A549 (cell line): ENCODE results near the gene OAS3. TPM values are rescaled to one million over a fixed set of nuclear protein-coding genes. Genes with fewer than 3 reads are reported as not detected.
A peak's percentile ranks its signal among the peaks of the same experiment; 100 is the strongest.

Source experiments
- ATAC-seq, 2 experiments: fragments of 200-7000 bp in 1 of 2; fragments of >200 bp in 1 of 2; cut with Nextera tagmentation in 1 of 2; cut with Tn5 transposase in 1 of 2; 3 replicates each; pipeline versions ENCODE4 v1.8.0 to v1.9.1; 2018 to 2020; ENCODE audit warnings: mild to moderate bottlenecking in 1 of 2, moderate library complexity in 1 of 2
- CTCF ChIA-PET: fragments of 300-600 bp; sonication (Branson Sonifier 250); formaldehyde crosslinking; extraction: SDS; loops from one replicate; lab custom pipeline; 2021; ENCODE audit warnings: antibody characterized with exemption, inconsistent platforms; lab: Yijun Ruan, JAX
- POLR2A ChIA-PET: fragments of 350-600 bp; formaldehyde crosslinking; extraction: SDS; loops from one replicate; lab custom pipeline; 2021; ENCODE audit warnings: antibody characterized with exemption, inconsistent platforms; lab: Yijun Ruan, JAX
- DNase-seq, 2 experiments: peaks; one replicate each; pipeline versions ENCODE4 v3.0.0 to v3.0.0-alpha.2; 2011 to 2016; ENCODE audit warnings: low read depth in 1 of 2, low spot score in 1 of 2
- FAIRE-seq: peaks from 2 replicates; lab custom pipeline; 2011; peaks lifted over from hg19 to GRCh38; lab: Jason Lieb, UNC
- H3K27ac ChIP-seq, 2 experiments: fragments of >200 bp; sonication (Bioruptor Twin); formaldehyde crosslinking; 3 replicates each; pipeline ENCODE4 v1.5.1; 2016 to 2017
- H3K4me1 ChIP-seq: fragments of >200 bp; sonication (Bioruptor Twin); formaldehyde crosslinking; 3 replicates; pipeline ENCODE4 v1.6.1; 2016
- H3K4me2 ChIP-seq: fragments of >200 bp; sonication (Bioruptor Twin); formaldehyde crosslinking; 3 replicates; pipeline ENCODE4 v1.6.1; 2016
- H3K4me3 ChIP-seq: fragments of >200 bp; sonication (Bioruptor Twin); formaldehyde crosslinking; 3 replicates; pipeline ENCODE4 v1.5.1; 2016
- H3K9me3 ChIP-seq: fragments of >200 bp; sonication (Bioruptor Twin); formaldehyde crosslinking; 3 replicates; pipeline ENCODE4 v1.6.1; 2016
- BHLHE40 ChIP-seq: IDR thresholded peaks from 2 replicates; pipeline ENCODE4 v1.6.1; 2012; ENCODE audit warnings: low read depth, low read length, inconsistent platforms
- CBX2 ChIP-seq: fragments of 200-600 bp; sonication (generic); IDR thresholded peaks from 2 replicates; pipeline ENCODE4 v1.6.1; 2016; ENCODE audit warnings: low read depth, mild to moderate bottlenecking, borderline replicate concordance
- CEBPB ChIP-seq, 2 experiments: fragments of >200 bp in 1 of 2; sonication (Bioruptor Twin) in 1 of 2; formaldehyde crosslinking in 1 of 2; IDR thresholded peaks; 2 replicates each; pipeline ENCODE4 v1.6.1; 2012 to 2016
- CHD2 ChIP-seq: fragments of 150-350 bp; IDR thresholded peaks from 2 replicates; pipeline ENCODE4 v1.6.1; 2014; ENCODE audit warnings: low read length; ENCODE audit not compliant: partially characterized antibody
- EHF ChIP-seq: fragments of 250-450 bp; sonication (Bioruptor Pico); IDR thresholded peaks from 2 replicates; pipeline ENCODE4 v1.5.0; 2020; ENCODE audit warnings: mild to moderate bottlenecking
- EHMT2 ChIP-seq: fragments of 200-600 bp; sonication (generic); IDR thresholded peaks from 2 replicates; pipeline ENCODE4 v1.6.1; 2016; ENCODE audit warnings: antibody characterized with exemption, low read depth, mild to moderate bottlenecking, moderate library complexity
- FOSB ChIP-seq: fragments of 250-450 bp; sonication (Bioruptor Pico); IDR thresholded peaks from 2 replicates; pipeline ENCODE4 v1.5.0; 2020; ENCODE audit warnings: mild to moderate bottlenecking, moderate library complexity
- FOSL2 ChIP-seq, 2 experiments: fragments of 450-650 bp in 1 of 2; fragments of >200 bp in 1 of 2; sonication (Bioruptor Twin) in 1 of 2; formaldehyde crosslinking; IDR thresholded peaks; 2 replicates each; pipeline versions ENCODE4 v1.5.0 to v1.6.1; 2016 to 2020; ENCODE audit warnings: mild to moderate bottlenecking in 1 of 2, moderate library complexity in 1 of 2
- HDAC2 ChIP-seq: fragments of 200-600 bp; sonication (generic); IDR thresholded peaks from 2 replicates; pipeline ENCODE4 v1.6.1; 2016
- HEYL ChIP-seq: fragments of 250-450 bp; sonication (Bioruptor Pico); IDR thresholded peaks from 2 replicates; pipeline ENCODE4 v1.8.0; 2021; ENCODE audit warnings: mild to moderate bottlenecking, moderate library complexity
- HOXA7 ChIP-seq: fragments of 250-450 bp; sonication (Bioruptor Pico); IDR thresholded peaks from 2 replicates; pipeline ENCODE4 v1.5.0; 2020; ENCODE audit warnings: mild to moderate bottlenecking, moderate library complexity
- KDM1A ChIP-seq: fragments of 200-600 bp; sonication (generic); IDR thresholded peaks from 2 replicates; pipeline ENCODE4 v1.6.1; 2016; ENCODE audit warnings: low read depth, mild to moderate bottlenecking
- KDM5A ChIP-seq: fragments of 200-600 bp; sonication (generic); IDR thresholded peaks from 2 replicates; pipeline ENCODE4 v1.6.1; 2016; ENCODE audit warnings: antibody characterized with exemption, mild to moderate bottlenecking
- MAX ChIP-seq: IDR thresholded peaks from 2 replicates; pipeline ENCODE4 v1.6.1; 2012
- NFE2L2 ChIP-seq: fragments of 150-350 bp; conservative IDR thresholded peaks from 2 replicates; pipeline ENCODE4 v1.6.1; 2014; ENCODE audit warnings: low read length
- NPAS2 ChIP-seq: fragments of 250-450 bp; sonication (Bioruptor Pico); IDR thresholded peaks from 2 replicates; pipeline ENCODE4 v1.8.0; 2022; ENCODE audit warnings: mild to moderate bottlenecking, moderate library complexity, borderline replicate concordance
- NR3C1 ChIP-seq: fragments of >200 bp; sonication (Bioruptor Twin); formaldehyde crosslinking; IDR thresholded peaks from 3 replicates; pipeline ENCODE4 v1.6.1; 2017
- PHF8 ChIP-seq: fragments of 200-600 bp; sonication (generic); IDR thresholded peaks from 2 replicates; pipeline ENCODE4 v1.6.1; 2016; ENCODE audit warnings: low read depth, mild to moderate bottlenecking, antibody characterized with exemption, moderate library complexity, borderline replicate concordance
- POLR2A ChIP-seq: IDR thresholded peaks from 2 replicates; pipeline ENCODE4 v1.6.1; 2012; ENCODE audit warnings: mild to moderate bottlenecking, low read length
- POLR2AphosphoS2 ChIP-seq: conservative IDR thresholded peaks from 2 replicates; pipeline ENCODE4 v1.6.1; 2012; ENCODE audit warnings: low read length, improper control_type of control experiment, inconsistent platforms
- RARB ChIP-seq: fragments of 250-450 bp; sonication (Bioruptor Pico); IDR thresholded peaks from 2 replicates; pipeline ENCODE4 v1.8.0; 2021; ENCODE audit warnings: mild to moderate bottlenecking, moderate library complexity
- RCOR1 ChIP-seq: fragments of 150-350 bp; IDR thresholded peaks from 2 replicates; pipeline ENCODE4 v1.6.1; 2014; ENCODE audit warnings: antibody characterized with exemption, low read length, low read depth
- RFX5 ChIP-seq: fragments of 450-650 bp; IDR thresholded peaks from 2 replicates; pipeline ENCODE4 v1.7.1; 2014; ENCODE audit warnings: antibody characterized with exemption, mild to moderate bottlenecking, moderate library complexity
- RNF2 ChIP-seq: fragments of 200-600 bp; sonication (generic); IDR thresholded peaks from 2 replicates; pipeline ENCODE4 v1.6.1; 2016; ENCODE audit warnings: low read depth, mild to moderate bottlenecking, antibody characterized with exemption, moderate library complexity, borderline replicate concordance
- SMC3 ChIP-seq: fragments of >200 bp; sonication (Bioruptor Twin); formaldehyde crosslinking; IDR thresholded peaks from 3 replicates; pipeline ENCODE4 v1.6.1; 2018; ENCODE audit warnings: inconsistent platforms
- TFCP2L1 ChIP-seq: fragments of 250-450 bp; sonication (Bioruptor Pico); IDR thresholded peaks from 2 replicates; pipeline ENCODE4 v1.5.0; 2021; ENCODE audit warnings: mild to moderate bottlenecking
- TP53 ChIP-seq: fragments of 250-450 bp; sonication (Bioruptor Pico); IDR thresholded peaks from 2 replicates; pipeline ENCODE4 v1.5.0; 2021; ENCODE audit warnings: mild to moderate bottlenecking, moderate library complexity
- ZC3H11A ChIP-seq: fragments of 450-650 bp; IDR thresholded peaks from 2 replicates; pipeline ENCODE4 v1.6.1; 2014; ENCODE audit warnings: antibody characterized with exemption, mild to moderate bottlenecking
- ZFP36 ChIP-seq: fragments of 450-650 bp; IDR thresholded peaks from 2 replicates; pipeline ENCODE4 v1.6.1; 2014; ENCODE audit warnings: borderline replicate concordance; ENCODE audit not compliant: partially characterized antibody
- ZSCAN20 ChIP-seq: fragments of 250-450 bp; sonication (Bioruptor Pico); IDR thresholded peaks from 2 replicates; pipeline ENCODE4 v1.8.0; 2022; ENCODE audit warnings: mild to moderate bottlenecking, moderate library complexity
- WGBS: methylation state at CpG from one replicate; pipeline ENCODE4 v1.1.6; 2017; ENCODE audit errors: missing lambda C conversion rate; 5-methylcytosine and 5-hydroxymethylcytosine counted together
- polyA plus RNA-seq, 4 experiments: library from polyadenylated mRNA; depleted of rRNA in 3 of 4; stranded (reverse); fragments of >200 nt; fragmentation: RNase III in 1 of 4; extraction: RNeasy Plus Mini Kit Qiagen cat#74134 plus additional on column Dnase treatment in 1 of 4; gene quantifications; 2 replicates in 3 of 4; 3 replicates in 1 of 4; pipeline ENCODE4 v1.2.3, GENCODE V29; 2011 to 2017
- TF ChIP-seq, protein P1 (sequence below): fragments of 150-350 bp; IDR thresholded peaks from 2 replicates; pipeline ENCODE4 v1.6.1; 2014; ENCODE audit warnings: low read depth, mild to moderate bottlenecking, low read length
- TF ChIP-seq, protein P2 (sequence below): IDR thresholded peaks from 2 replicates; pipeline ENCODE4 v1.6.1; 2012
- TF ChIP-seq, protein P3 (sequence below): fragments of 250-450 bp; sonication (Bioruptor Pico); IDR thresholded peaks from 2 replicates; pipeline ENCODE4 v1.5.0; 2020; ENCODE audit warnings: low read depth, mild to moderate bottlenecking, moderate library complexity

The OAS3 gene
- polyA plus RNA-seq, 2 of the 4 experiments (the other 2 are of a cell fraction), result 22.7 to 36.7 TPM

DNA sequence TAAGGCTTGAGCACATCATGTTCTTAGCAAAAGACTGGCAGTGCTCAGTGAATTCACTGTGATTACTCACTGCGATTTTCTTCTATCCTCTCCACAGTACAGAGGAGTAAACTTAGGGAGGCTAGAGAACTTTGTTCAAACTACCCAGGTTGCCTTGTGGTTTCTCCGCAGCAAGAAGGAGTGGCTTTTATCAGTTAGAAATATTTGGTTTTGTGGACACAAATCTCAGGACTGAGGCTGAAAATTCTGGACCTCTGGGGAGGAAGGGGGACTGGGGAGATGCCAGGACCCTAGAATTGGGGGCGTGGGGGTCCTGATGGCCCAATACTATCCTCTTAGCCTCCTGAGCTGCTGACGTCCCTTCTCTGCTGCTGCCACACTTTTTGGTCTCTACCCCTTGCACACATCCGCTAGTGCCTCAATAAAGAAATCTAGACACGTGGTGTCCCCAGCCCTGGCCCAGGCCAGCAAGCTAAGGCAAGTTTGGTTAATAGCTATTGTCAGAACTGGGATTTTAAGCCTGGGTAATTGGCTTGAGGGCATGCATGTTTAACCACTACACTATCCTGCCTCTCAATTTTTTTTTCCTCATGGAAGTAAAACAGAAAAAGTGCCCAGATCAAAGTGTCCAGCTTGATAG, 40.9 kb downstream of the OAS3 start:
- no peak; a peak in 1 of 6 replicates for ATAC-seq
- 62% methylated on average over 6 of the region's 6 CpGs for WGBS
- H3K4me3 ChIP-seq, result no peak overlapping the region
- TF ChIP-seq BHLHE40, result no peak
- TF ChIP-seq RNF2, result no peak
- no peak for TF ChIP-seq HDAC2
- no peak for TF ChIP-seq FOSL2 (IDR thresholded peaks at IDR 0.05)
- no peak for TF ChIP-seq FOSL2 (CRISPR knock-in tag; IDR thresholded peaks at IDR 0.05)
- no peak for TF ChIP-seq EHMT2
- no peak for TF ChIP-seq KDM1A
- no peak for TF ChIP-seq NR3C1
- TF ChIP-seq RCOR1, result no peak
- no peak for TF ChIP-seq NPAS2 (CRISPR knock-in tag)
- no peak for TF ChIP-seq CEBPB (IDR thresholded peaks at IDR 0.05)
- TF ChIP-seq CHD2, result no peak
- no peak for TF ChIP-seq NFE2L2
- no peak for TF ChIP-seq TP53
- no peak for TF ChIP-seq POLR2A
- TF ChIP-seq FOSB (CRISPR knock-in tag), result no peak
- TF ChIP-seq, protein P1, sequence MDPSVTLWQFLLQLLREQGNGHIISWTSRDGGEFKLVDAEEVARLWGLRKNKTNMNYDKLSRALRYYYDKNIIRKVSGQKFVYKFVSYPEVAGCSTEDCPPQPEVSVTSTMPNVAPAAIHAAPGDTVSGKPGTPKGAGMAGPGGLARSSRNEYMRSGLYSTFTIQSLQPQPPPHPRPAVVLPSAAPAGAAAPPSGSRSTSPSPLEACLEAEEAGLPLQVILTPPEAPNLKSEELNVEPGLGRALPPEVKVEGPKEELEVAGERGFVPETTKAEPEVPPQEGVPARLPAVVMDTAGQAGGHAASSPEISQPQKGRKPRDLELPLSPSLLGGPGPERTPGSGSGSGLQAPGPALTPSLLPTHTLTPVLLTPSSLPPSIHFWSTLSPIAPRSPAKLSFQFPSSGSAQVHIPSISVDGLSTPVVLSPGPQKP, result no peak
- TF ChIP-seq CBX2, result no peak
- no peak for TF ChIP-seq TFCP2L1
- no peak for TF ChIP-seq HEYL
- H3K4me1 ChIP-seq, result no peaks in the 10 kb centered on the region
- H3K4me2 ChIP-seq, result no peak overlapping the region
- no peak for DNase-seq
- H3K9me3 ChIP-seq, result peaks cover 5% of the 10 kb centered on the region; the same call in 2 of the 3 replicates
- no peak overlapping the region for H3K27ac ChIP-seq
- ChIA-PET CTCF (interaction anchor here (1.5 to 2.1 kb wide), 3 partner anchors 9 to 14 kb away, joined by 3 to 9 read pairs (median 5); no protein-coding TSS in a partner anchor), POLR2A (no interaction called here)
- FAIRE-seq, result no peak

DNA sequence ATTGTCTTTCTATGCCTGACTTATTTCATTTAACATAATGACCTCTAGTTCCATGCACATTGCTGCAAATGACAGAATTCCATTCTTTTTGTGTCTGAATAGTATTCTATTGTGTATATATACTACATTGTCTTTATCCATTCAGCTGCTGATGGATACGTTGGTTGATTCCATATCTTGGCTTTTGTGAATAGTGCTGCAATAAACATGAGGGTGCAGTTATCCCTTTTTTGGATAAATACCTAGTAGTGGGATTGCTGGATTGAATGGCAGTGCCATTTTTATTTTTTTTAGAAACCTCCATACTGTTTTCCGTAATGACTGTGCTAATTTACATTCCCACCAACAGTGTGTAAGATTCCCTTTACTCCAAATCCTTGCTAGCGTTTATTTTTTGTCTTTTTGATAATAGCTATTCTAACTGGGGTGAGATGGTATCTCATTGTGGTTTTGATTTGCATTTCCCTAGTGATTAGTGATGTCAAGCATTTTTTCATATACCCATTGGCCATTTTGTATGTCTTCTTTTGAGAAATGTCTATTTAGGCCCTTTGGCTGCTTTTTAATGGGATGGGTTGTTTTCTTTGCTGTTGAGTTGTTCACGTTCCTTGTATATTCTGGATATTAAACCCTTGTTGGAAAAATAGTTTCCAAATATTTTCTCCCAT, 42.4 kb downstream of the OAS3 start:
- Histone ChIP-seq H3K4me3 (no peak overlapping the region), H3K9me3 (peaks cover 17% of the 10 kb centered on the region), H3K4me2 (no peak overlapping the region), H3K27ac (no peak overlapping the region), H3K4me1 (no peaks in the 10 kb centered on the region)
- TF ChIP-seq POLR2AphosphoS2 (no peak), RFX5 (peak; percentile 73)
- ChIA-PET CTCF (interaction anchor here (0.7 to 1.4 kb wide), 3 partner anchors 12 to 231 kb away, joined by 3 read pairs; no protein-coding TSS in a partner anchor), POLR2A (no interaction called here)
- WGBS, result 59% methylated on average over 4 of the region's 4 CpGs
- FAIRE-seq (no peak), ATAC-seq (no peak), DNase-seq (no peak)

DNA sequence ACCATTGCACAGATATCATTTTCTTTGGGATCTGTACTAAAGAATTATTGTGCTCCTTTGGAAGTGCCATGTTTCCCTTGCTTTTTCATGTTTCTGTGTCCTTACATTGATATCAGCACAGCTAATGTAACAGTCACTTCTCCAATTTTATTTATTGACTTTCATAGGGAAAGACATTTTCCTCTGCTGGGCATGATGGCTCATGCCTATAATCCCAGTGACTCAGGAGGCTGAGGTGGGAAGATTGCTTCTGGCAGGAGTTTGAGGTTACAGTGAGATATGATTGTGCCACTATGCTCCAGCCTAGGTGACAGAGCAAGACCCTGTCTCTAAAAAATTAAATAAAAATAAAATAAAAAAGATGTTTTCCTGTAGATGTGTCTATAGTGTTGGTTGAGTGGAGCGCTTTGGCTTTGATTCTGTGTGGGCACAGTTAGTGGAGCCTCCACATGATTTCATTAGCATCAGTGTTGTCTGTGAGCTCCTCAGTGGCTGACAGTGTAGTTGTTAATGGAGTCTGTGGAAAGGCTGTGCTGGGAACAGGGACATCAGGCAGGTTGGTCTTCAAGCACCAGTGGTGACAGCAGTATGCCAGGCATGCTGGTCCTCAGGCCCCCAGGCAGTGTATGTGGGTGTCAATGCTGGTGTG, 47.5 kb downstream of the OAS3 start:
- POLR2A ChIA-PET, result no interaction called here
- WGBS, result 93% methylated on average over 1 of the region's 1 CpG
- Histone ChIP-seq H3K4me1 (no peaks in the 10 kb centered on the region), H3K4me2 (no peak overlapping the region), H3K9me3 (peaks cover 18% of the 10 kb centered on the region), H3K4me3 (no peak overlapping the region)
- DNase-seq (no peak), FAIRE-seq (no peak), ATAC-seq (no peak)
- no peak for TF ChIP-seq HEYL
- TF ChIP-seq KDM5A, result no peak
- no peak for TF ChIP-seq ZC3H11A
- TF ChIP-seq TP53, result no peak
- TF ChIP-seq, protein P2, sequence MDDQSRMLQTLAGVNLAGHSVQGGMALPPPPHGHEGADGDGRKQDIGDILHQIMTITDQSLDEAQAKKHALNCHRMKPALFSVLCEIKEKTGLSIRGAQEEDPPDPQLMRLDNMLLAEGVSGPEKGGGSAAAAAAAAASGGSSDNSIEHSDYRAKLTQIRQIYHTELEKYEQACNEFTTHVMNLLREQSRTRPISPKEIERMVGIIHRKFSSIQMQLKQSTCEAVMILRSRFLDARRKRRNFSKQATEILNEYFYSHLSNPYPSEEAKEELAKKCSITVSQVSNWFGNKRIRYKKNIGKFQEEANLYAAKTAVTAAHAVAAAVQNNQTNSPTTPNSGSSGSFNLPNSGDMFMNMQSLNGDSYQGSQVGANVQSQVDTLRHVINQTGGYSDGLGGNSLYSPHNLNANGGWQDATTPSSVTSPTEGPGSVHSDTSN, result no peak
- no peak for TF ChIP-seq SMC3
- TF ChIP-seq MAX, result no peak
- TF ChIP-seq HOXA7 (CRISPR knock-in tag), result no peak
- TF ChIP-seq RARB (CRISPR knock-in tag), result no peak
- TF ChIP-seq TFCP2L1, result no peak
- no peak for TF ChIP-seq CBX2
- TF ChIP-seq, protein P3, sequence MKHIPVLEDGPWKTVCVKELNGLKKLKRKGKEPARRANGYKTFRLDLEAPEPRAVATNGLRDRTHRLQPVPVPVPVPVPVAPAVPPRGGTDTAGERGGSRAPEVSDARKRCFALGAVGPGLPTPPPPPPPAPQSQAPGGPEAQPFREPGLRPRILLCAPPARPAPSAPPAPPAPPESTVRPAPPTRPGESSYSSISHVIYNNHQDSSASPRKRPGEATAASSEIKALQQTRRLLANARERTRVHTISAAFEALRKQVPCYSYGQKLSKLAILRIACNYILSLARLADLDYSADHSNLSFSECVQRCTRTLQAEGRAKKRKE (CRISPR knock-in tag), result no peak
- no peak for TF ChIP-seq ZSCAN20 (CRISPR knock-in tag)
- TF ChIP-seq EHF (CRISPR knock-in tag), result no peak
- TF ChIP-seq ZFP36, result no peak
- TF ChIP-seq PHF8, result no peak
- TF ChIP-seq, all 56 proteins: peak for 0
- no peak overlapping the region for H3K27ac ChIP-seq
- CTCF ChIA-PET, result no interaction called here
